ENCODE measurements around the gene HOXA11. TPM values are rescaled to one million over a fixed set of nuclear protein-coding genes. Genes with fewer than 3 reads are reported as not detected.
A peak's percentile ranks its signal among the peaks of the same experiment; 100 is the strongest.

The HOXA11 gene
- total RNA-seq, 1 experiment from 2014 or later: not detected

GRCh38 chr7:27193335-27194001, 8.4 kb upstream of the HOXA11 start:
- no CpG with 5 or more reads among the region's 29 CpGs for WGBS (ENCODE audit: extremely low coverage, insufficient read length, low lambda C conversion rate)
- no peak overlapping the region for H4K91ac ChIP-seq (ENCODE audit: insufficient read length, low read depth, low read length)
- no peak overlapping the region for H2BK120ac ChIP-seq (ENCODE audit: low read depth, low read length, poor library complexity, severe bottlenecking)
- Mint-ChIP-seq H3K36me3 (ENCODE audit: insufficient read depth in 1 of 3, low read depth in 3 of 3) (no peaks in the 10 kb centered on the region; a peak in 1 of 7 replicates), H3K27ac (no peak overlapping the region), H3K27me3 (ENCODE audit: low read depth) (peaks cover 100% of the 10 kb centered on the region), H3K4me3 (no peak overlapping the region), H3K9me3 (peaks cover 3 to 14% of the 10 kb centered on the region in 2 experiments; a peak in 2 of 5 replicates), H3K4me1 (peaks cover 3 to 10% of the 10 kb centered on the region in 2 experiments)
- no peaks in the 10 kb centered on the region for H3K79me2 ChIP-seq (ENCODE audit: insufficient read depth, low read length)
- peak; percentile 43 for DNase-seq
- no peak overlapping the region for H4K5ac ChIP-seq (ENCODE audit: insufficient read length, low read depth, low read length)
- no peak overlapping the region for H3K4me2 ChIP-seq (ENCODE audit: insufficient read depth, insufficient read length, low read length)
- H3K23me2 ChIP-seq (ENCODE audit: insufficient read length, low read depth, low read length, poor library complexity, severe bottlenecking): no peaks in the 10 kb centered on the region
- no peaks in the 10 kb centered on the region for H4K20me1 ChIP-seq (ENCODE audit: control insufficient read depth, insufficient read depth, insufficient read length)
- TF ChIP-seq CTCF (conservative IDR thresholded peaks at IDR 0.05): no peak
- H3T11ph ChIP-seq (ENCODE audit: low read length): no peak overlapping the region
- no peak overlapping the region for H2BK5ac ChIP-seq (ENCODE audit: insufficient read length, low read length)
- no peak overlapping the region for H4K8ac ChIP-seq (replicated peaks; ENCODE audit: insufficient read length, low read depth, low read length)
- H2AK5ac ChIP-seq (ENCODE audit: insufficient read length, low read length): no peak overlapping the region
- H3K79me1 ChIP-seq (ENCODE audit: insufficient read depth, low read depth, low read length, poor library complexity, severe bottlenecking): no peaks in the 10 kb centered on the region
- no peak overlapping the region for H3K9ac ChIP-seq (ENCODE audit: extremely low read depth, insufficient read length, low read length)
- H3K27ac ChIP-seq (ENCODE audit: insufficient read length, low read depth, low read length): no peak overlapping the region
- no peak overlapping the region for H3K56ac ChIP-seq (ENCODE audit: insufficient read length, low read depth, low read length)
- no peaks in the 10 kb centered on the region for H3K9me3 ChIP-seq (ENCODE audit: control insufficient read depth, low read depth, low read length)
- no peak overlapping the region for H2BK15ac ChIP-seq (ENCODE audit: low read depth, low read length)
- H3K18ac ChIP-seq (ENCODE audit: insufficient read length, low read depth, low read length): no peak overlapping the region
- no peak overlapping the region for H3K23ac ChIP-seq (ENCODE audit: insufficient read length, low read depth, low read length)
- H3K4ac ChIP-seq (ENCODE audit: low read depth, low read length): no peak overlapping the region
- H3K27me3 ChIP-seq (ENCODE audit: insufficient read depth, low read length): peaks cover 92% of the 10 kb centered on the region
- H3K14ac ChIP-seq (ENCODE audit: insufficient read depth, low read length): no peak overlapping the region
- no peak overlapping the region for H2BK12ac ChIP-seq (ENCODE audit: insufficient read length, low read depth, low read length)
- no peak overlapping the region for H2AFZ ChIP-seq (ENCODE audit: low read length)
- H2BK20ac ChIP-seq (ENCODE audit: low read depth, low read length, poor library complexity, severe bottlenecking): no peak overlapping the region
- H3K4me1 ChIP-seq (ENCODE audit: insufficient read depth, low read length): no peaks in the 10 kb centered on the region

All from H9 (cell line).